ENCODE measurements around the gene KLHL13.
"Not testable (repeated sequence)": the region's sequence is repeated elsewhere in the genome, so short reads cannot be mapped to it uniquely, and the experiment has no call there.

Gene KLHL13

DNA sequence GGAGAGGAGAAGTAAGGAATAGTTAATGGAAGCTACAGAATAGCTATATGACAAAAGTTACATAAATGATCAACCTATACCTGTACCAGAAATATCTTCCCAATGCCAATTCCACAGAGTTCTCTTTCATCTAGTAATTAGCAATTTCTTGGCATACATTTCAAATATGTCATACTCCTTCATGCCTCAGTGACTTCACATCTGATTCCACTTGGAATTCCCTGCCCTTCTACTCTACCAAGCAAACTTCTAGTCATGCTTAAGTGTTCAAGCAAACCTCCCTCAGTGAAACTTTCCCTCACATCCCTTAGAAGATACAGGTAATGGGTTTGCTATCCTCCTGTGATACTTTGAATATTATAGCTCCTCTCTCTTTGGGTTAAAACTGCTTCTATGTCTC is 127.1 kb downstream of the KLHL13 start:
- DNase-seq, result no peak

DNA sequence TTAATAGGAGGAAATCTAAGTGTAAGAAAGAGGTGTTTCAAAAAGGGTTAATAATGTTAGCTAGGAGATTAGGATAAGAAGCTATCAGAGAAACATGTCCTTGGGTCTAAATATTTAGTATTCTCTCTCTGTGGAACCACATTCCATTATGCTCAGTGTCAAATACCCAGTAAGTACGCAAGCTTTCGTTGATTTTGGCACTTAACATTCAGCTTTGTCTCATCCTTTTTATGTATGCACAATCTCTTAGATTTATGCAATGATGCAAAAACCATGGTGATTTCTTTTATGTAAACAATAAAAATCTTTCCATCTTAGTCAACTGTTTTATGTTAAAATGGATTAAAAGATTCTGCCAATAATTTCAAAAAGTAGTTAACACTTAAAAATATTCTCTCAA is 129.2 kb downstream of the KLHL13 start:
- no peak for DNase-seq

DNA sequence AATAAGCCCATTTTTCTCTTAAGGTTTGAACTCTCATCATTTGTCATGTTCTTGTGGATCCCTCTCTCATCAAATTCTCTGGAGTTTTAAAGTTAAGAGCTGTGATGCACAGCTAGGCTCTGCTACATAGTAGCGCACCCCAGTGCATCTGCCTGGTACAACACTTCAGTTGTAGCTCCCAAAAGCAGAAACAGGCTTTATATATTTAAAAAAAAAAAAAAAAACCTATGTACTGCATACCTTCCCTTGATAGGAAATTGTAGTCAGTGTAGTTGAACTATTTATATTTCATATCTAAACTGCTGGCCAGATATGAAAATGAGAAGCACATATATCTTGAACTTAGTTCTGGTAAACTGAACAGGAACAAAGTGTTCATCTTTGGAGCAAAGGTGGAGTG is 131.4 kb downstream of the KLHL13 start:
- DNase-seq, result no peak

DNA sequence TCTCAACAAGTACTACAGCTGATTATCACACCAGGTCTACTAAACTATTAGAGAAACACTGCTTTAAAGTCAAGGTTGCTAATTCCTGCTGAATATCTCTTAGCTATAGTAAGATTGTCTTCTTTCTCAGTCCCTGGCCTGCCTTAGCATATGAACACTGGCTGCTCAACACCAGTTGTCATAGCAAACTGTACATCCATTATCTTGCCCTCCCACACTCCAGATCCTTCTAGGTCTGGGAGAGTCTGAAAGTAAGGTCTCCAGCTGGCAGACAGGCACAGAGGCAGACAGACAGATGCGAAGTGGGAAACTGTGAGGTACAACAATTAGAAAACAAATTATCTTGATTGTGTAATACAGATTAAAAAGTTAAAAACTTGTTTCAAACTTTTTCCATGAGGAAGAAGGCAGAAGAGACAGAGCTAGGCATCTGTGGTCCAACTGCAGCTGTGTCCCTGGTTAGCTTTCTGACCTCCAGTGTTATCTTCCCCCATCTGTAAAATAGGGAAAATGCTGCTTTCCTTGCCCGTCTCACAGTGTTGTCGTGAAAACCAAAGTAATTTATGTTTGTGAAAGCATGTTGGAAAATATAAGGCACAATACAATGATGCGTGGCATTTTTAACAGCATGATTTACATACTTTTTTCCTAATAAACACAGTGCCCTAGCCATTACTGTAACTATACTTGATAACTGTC is 133.8 kb downstream of the KLHL13 start:
- no peak for DNase-seq

DNA sequence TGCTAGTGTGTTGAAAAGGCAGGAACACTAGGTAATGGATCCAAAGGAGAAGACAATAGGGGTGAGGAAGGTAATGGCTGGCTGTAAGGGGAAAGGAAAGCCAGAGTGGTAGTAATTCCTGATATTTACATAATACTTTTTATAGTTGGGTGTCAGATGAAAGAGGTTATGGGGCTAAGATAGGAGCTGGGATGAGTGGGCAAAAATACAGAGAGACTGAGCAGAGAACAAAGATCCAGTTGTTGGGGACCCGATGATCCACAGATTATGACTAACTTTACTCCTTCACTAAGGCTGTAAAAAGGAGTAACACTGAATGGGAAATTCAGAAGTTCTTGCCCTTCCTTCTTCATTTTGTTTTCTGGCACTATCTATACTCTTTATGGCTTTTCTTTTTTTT is 138.2 kb downstream of the KLHL13 start:
- no peak for DNase-seq

DNA sequence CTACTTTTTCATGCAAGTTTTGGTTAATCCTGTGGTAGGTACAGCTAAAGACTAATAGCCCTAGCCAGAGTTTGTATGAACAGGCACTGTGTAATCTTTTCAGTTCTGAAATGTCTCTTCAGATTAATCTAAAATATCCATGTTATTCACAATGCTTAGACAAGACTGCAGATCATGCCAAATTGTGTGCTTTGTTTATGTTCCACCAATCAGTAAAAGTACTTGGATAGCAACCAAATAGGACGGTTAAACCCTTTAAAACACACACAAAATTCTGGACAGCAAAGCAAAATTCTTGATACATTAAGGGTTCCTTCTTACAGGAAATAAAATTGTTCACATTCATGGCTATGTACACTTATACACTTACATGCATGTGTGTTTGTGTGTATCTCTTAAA is 139.1 kb downstream of the KLHL13 start:
- DNase-seq, result no peak

DNA sequence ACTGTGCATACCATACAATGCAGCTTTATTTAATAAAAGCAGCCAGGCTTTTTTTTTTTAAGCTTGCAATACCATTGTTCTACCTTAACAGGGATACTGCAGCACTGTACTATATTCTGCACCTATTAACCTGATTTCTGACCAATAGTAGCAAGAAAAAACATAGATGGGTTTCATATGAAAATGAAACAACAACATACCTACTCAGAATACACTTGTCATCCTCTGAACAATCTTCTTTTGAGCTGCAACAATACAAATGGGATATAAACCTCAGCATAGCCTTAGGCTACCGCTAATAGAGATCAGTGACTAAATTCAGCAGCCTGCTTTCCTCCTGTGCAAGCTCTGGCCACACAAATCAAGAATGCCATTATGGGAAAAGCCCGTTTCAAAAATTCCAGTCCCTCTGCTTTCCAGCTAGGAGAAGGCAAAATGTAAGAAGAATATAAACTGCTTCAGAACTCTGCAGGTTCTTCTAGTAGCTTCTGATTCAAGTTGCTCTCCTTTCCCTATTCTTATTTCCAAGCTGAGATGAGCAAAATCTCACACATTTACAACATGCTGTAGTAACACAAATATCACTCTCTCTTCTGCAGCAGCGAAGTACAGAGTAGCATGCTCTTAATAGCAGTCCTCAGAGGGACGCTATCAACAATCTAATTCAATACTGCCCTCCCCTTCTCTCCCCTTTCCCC is 143.4 kb downstream of the KLHL13 start:
- no peak for DNase-seq

DNA sequence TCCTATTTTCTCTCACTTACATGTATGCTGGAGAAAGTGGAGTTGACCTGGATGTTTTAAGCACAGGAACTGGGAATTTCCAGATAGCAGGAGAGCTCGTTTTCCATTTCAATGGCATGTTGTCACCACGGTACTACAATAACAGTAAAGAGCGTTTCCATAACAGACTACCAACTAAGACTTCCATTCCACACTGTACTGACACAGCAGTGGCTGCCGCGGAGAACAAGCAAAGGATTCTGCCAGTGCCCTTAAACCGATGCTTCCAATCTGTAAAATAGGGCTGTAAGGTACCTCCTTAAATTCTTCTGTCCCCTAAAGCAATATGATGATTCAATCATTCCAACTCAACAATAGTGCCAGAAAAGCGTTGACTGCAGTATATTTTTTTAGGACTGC is 143.9 kb downstream of the KLHL13 start:
- no peak for DNase-seq

DNA sequence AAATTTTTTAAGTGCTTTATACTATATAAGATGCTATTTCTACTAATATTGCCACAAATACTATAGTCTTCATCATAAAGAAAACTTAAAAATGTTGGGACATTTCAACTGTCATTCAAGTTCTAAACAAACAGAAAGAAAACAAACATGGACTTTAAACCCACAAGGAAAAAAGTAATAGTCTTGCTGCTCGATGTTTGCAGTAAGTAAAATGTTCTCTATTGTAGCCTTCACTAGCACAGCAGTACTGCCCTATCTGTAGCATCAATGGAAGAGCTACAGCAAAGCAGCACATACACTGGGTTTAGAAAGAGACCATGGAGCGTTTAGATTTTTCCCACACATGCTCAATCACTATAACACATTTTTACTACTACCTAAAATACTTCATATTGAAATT is 146.8 kb downstream of the KLHL13 start:
- DNase-seq, result no peak

DNA sequence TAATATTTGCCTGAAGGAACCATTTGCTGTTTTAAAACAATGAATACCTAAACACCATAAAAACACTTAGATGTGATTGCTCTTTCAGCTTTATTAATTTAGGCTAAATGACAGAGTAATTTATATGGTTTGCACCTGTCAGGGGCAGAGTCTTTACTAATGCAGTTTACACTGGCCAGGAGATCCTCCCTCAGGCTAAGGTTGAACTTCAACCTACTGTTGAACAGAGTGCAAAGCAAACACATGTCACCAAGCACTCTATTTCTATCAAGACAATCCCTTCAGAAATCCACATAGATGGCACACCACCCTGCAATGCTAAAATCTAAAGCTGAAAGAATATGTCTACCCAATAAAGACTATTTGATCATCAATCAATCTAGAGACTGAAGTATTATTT is 147.3 kb downstream of the KLHL13 start:
- no peak for DNase-seq

DNA sequence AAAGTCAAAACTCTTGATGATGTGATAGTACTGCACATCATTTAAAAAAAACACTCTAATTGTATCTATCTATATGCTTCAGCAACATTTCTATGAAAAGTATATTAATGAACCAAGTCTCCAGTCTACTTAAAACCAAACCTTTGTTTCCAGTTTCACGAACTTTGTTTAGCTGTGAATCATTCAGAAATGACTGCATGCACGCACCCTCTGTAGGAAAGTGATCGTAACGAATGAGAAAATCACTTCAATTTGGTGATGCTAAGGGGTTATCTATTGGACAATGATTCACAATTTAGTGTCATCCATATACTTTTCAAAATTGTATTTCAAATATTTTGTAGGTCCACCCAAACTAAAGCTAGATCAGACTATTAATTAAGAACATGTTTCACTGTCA is 157.6 kb downstream of the KLHL13 start:
- no peak for DNase-seq

DNA sequence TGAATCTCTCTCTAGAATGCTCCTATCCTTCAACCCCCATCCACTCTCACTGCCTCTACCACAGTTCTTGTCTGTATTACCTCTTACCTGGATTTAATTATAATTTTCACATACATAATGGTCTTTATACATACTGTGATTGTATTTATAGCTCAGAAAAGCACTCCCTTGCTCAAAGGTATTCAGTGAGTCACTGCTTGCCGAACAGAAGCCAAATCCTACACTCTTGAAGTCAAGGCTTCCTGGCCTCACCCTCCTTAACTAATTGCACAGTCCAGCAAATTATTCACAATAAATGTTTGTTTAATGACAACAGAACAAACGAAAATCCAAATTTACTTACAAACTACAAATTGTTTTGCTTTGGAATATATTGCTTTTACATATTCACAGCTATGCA is 159.5 kb downstream of the KLHL13 start:
- DNase-seq, result no peak

DNA sequence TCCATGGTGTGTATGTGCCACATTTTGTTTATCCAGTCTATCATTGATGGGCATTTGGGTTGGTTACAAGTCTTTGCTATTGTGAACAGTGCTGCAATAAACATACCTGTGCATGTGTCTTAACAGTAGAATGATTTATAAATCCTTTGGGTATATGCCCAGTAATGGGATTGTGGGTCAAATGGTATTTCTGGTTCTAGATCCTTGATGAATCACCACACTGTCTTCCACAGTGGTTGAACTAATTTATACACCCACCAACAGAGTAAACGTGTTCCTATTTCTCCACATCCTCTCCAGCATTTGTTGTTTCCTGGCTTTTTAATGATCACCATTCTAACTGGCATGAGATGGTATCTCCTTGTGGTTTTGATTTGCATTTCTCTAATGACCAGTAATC is 177.3 kb downstream of the KLHL13 start:
- DNase-seq, result not testable (repeated sequence)

DNA sequence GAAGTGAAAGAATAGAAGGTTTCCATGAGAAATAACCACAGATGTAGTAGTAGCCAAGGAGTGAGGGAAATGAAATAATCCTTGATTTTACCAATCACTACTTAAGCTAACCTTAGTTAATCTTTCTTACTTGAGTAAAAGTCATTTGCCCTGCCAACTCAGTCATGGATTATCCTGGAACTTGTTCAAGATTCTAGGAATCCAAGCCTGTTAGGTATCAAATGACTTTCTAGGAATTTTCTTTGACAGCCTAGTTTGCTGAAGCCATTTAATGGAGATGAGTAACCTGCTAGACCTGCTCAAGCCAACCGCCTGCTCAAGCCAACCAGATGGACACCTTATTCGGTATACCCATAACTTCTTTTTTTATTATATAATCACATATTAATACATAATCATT is 180.5 kb downstream of the KLHL13 start:
- no peak for DNase-seq

DNA sequence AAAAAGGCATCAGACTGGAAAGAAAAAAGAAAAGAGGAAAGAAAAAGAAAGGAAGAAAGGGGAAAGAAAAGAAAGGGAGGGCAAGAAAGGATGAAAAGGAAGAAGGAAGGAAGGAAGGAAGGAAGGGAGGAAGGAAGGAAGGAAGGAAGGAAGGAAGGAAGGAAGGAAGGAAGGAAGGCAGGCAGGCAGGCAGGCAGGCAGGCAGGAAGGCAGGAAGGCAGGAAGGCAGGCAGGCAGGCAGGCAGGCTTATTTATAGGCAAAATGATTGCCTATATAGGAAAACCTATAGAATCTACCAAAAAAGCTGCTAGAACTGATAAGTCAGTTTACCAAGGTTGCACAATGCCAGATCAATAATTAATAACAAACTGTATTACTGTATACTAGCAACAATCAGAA is 186.5 kb downstream of the KLHL13 start:
- not testable (repeated sequence) for DNase-seq

DNA sequence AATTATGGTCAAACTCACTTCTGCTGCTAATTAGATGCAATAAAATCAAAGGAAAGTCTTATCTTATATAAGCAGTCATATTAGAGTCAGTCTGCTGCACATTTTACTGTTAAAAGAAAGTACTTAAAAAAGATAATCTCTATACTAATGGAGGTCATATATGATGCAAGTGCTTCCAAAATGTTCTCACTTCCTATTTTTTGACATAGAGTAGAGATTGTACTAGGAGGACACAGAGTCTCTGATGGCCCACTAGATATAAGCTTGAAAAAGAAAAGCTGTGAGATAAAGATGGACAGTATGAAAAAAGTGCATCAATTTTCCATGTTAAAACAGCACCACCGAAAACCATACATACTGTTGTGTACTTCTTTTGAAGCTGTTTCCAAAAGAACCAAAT is 196.9 kb downstream of the KLHL13 start:
- no peak for DNase-seq

DNA sequence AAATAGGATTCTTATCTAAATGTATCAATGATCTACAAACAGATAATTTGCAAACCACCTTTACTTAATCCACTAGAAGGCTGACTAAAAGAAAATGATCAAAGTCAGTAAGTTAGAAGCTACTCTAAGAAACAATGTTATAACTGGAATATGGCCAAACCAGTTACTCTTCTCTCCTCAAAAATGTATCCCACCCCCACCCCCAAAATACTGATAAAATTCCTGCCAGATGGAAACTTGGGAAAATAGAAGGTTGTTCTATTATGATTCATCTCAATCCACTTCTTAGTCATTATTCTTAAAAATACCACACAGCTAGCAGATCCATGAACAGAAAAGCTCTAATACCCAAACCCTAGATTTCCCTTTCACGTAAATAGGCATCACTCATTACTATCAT is 206.4 kb downstream of the KLHL13 start:
- DNase-seq, result no peak

DNA sequence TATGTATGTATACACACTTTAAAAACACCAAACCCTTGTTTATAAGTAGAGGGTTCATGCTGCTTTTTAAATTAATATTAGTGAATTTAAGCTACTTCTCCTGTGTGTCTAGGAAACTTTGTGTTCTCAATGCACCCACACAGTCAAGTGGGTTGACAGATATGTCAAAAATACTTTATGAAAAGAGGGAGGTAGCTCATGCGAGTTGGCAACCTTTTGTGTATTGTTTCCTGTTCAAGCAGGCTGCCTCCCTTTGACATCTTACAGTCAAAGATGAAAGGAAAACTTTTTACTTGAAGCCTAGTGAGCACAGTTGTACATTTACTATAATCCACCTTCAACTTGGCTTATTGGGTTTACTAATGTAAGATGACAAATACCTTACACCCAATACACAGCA is 218.4 kb downstream of the KLHL13 start:
- DNase-seq, result no peak

DNA sequence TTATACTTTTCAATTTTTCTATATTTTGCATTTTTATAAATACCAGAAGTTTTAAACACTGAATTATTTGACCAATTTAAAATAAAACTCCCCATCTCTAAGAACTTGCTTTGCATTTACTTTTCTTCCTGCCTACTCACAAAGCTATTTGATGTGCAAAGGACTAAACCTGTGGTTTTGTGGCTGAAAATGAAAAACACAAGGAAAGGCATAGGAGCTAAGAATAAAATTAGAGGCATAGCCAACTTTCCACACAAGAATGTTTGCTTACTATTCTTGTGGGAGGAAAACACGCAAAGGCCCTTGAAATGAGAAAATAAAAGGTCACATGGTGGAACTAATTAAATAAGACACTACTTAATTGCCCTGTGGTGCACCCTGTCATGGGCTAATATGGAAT is 221.2 kb downstream of the KLHL13 start:
- DNase-seq, result no peak

DNA sequence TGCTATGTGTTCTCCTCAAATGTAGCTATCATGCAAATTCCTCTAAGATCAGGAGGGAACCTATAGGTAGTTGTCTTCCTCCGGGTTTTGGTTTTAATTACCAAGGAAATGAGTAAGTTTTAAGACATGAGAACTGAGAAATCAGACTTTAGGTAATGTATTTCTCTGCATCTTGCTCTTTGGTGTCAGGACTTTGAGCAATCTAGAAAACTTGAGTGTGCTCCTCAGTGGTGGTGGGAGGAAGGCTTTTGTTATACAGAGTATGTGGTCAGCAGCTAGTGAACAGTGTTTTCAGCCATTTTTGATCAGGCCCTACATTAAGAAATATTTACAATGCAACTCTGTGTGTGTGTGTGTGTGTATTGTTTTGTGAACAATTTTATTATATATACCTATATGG is 224.1 kb downstream of the KLHL13 start:
- DNase-seq, result no peak

DNA sequence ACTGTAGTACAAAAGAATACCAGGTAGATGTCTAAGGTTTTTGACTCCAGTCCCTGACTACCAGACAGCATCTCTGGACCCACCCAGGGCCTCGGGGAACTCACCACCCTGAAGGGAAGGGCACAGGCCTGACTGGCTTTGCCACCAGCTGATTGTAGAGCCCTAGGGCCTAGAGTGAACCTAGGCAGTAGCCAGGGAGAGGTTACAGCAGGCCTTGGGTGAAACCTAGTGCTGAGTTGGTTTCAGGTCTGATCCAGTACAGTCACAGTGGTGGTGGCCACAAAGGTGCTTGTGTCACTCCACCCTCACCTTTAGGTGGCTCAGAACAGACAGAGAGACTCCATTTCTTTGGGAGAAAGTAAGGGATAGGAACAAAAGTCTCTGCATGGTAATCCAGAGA is 244.8 kb downstream of the KLHL13 start:
- DNase-seq, result no peak

DNA sequence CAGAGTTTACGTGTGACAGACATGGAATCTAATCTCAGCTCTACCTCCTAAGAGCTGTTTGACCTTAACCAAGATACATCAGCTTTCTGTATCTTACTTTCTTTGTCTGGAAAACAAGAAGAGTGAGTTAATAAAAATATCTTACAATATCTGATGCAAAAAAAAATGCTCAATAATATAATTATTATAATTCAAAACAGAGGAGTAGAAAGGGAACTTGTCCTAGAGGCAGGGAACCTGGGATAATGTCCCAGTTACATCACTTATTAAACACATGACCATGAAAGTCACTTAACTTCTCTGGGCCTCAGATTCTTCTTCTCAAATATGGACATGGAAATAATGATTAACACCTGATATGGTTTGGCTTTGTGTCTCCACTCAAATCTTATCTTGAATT is 256.1 kb downstream of the KLHL13 start:
- DNase-seq, result no peak

DNA sequence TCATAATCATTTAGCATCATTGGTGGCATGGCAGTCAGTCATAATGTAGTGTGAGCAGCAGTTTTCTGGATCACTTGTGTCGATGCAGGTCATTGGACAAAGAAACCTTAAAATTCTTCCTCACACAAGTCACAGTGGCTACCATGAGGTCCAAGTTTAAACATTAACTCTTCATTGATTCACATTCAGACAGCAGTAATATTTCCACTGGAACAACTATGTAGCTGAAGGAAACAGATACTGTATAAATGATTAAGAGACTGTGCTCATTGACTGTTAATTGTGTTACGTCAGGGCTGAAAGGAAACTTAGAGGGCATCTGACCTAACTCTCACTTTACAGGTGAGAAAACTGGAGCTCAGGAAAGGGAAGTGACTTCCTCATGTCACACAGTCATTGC is 261.8 kb downstream of the KLHL13 start:
- DNase-seq, result no peak

DNA sequence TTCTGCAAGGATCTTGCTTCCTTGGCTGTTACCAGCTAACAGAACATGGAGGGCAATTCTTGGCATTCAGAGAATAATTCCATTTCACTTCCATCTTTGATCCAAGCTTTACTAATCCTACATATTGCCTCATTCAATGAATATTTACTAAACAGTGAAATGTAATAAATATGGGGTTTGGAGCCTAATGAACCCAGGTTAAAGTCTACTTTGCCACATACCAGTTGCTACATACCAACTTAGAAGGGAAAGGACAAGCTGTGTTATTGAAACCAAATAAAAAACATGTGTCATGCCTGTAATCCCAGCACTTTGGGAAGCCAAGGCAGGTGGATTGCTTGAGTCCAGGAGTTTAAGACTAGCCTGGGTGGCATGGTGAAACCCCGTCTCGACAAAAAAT is 265.6 kb downstream of the KLHL13 start:
- no peak for DNase-seq
